KOPT-K1 (cell line): ENCODE measurements around the gene CPA3.

Experiments
- H3K27ac ChIP-seq: fragments of 200-600 bp; sonication (generic); 2 replicates; pipeline ENCODE4 v1.5.1; 2016; ENCODE audit warnings: antibody characterized with exemption, mild to moderate bottlenecking, low read depth, low read length; ENCODE audit not compliant: poor library complexity, severe bottlenecking
- H3K36me3 ChIP-seq: fragments of 200-600 bp; sonication (generic); 2 replicates; pipeline ENCODE4 v1.5.1; 2017; ENCODE audit warnings: antibody characterized with exemption, mild to moderate bottlenecking, low read length, moderate library complexity; ENCODE audit not compliant: insufficient read depth
- H3K9me3 ChIP-seq: fragments of 200-600 bp; sonication (generic); 2 replicates; pipeline ENCODE4 v1.5.1; 2017; ENCODE audit warnings: antibody characterized with exemption, low read length, mild to moderate bottlenecking; ENCODE audit not compliant: insufficient read depth, poor library complexity, severe bottlenecking

Gene CPA3

DNA sequence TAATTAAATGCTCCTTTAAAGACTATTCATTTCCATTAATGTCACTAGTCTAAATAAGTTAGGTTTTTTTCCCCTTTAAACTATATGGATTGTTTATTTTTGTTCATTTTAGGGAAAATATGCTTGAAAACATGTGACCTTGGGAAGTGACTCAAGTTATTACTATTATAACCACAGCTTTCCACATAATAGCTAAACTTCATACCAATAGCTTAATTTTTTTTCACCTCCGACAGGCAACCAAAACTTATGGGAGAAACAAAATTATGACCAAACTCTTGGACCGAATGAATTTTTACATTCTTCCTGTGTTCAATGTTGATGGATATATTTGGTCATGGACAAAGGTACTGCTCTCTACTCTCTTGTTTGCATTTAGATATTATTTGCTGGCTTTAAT lies 16.2 kb downstream of the CPA3 start:
- Histone ChIP-seq H3K9me3 (no peaks in the 10 kb centered on the region), H3K36me3 (no peaks in the 10 kb centered on the region), H3K27ac (no peak overlapping the region)

DNA sequence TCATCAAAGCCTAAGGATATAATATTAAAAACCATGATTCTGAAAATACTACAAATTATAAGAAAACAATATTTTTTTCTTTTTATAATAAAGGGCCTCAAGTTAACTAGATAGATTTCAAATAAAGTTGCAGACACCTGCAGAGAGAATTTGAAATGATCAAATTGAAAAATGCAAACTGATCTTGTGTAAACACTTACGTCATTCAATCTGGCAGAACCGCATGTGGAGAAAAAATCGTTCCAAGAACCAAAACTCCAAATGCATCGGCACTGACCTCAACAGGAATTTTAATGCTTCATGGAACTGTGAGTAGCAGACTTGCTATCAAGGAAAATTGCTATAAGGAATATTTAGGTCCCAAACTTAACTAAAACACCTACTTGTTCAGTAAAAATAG lies 17.2 kb downstream of the CPA3 start:
- Histone ChIP-seq H3K9me3 (no peaks in the 10 kb centered on the region), H3K36me3 (no peaks in the 10 kb centered on the region), H3K27ac (no peak overlapping the region)

DNA sequence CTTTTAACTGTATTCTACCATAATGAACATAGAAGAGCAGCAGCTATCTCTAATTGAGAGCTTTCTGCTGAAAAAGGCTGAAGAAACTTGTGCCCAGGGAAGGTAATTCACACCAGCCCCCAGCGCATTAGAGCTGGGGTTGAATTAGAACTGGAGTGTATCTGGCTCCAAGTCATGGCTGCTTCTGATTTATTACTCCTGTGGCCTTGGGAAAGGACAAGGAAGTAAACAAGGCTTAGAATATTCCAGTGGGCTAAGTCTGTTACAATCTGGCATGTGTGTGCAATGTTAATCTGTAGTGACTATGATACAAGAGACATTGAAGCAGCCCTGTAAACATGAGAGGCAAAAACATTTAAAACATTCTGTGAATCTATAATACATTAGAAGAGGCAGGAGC lies 18.1 kb downstream of the CPA3 start:
- Histone ChIP-seq H3K9me3 (no peaks in the 10 kb centered on the region), H3K27ac (no peak overlapping the region), H3K36me3 (no peaks in the 10 kb centered on the region)

DNA sequence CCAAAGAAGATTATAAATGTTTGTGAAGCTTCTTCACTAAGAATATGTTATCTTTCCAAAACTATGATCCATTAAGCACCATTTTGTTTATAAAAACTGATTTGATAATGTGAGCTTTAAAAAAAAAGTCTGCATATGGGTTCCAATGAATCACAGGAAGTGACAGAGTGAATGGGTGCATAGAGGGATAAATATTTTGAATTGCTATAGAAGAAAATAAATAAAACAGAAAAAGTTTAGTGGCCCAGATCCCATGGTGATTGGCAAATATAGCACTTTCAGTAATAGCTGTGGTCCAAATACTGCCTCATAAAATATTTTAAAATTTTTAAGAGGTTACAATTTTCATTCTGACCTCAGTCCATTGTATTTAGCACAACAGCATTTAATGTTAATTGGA lies 19.2 kb downstream of the CPA3 start:
- no peak overlapping the region for H3K27ac ChIP-seq
- H3K36me3 ChIP-seq: no peaks in the 10 kb centered on the region
- H3K9me3 ChIP-seq: no peaks in the 10 kb centered on the region

DNA sequence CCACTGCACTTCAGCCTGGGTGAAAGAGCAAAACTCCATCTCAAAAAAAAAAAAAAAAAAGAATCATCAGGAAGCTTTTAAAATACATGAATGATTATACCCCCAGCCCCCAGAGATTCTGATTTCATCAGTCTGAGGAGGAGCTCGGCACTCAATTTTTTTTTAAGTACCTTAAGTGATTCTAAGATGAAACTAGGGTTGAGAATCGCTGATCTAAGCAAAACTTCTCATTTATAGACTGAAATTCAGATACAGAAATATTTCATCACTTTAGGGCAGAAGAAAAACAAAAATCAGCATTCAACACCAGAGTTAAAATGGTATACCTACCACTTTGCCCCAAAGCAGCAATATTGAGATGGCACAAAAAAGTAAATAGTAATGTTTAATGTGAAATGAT lies 24.7 kb downstream of the CPA3 start:
- Histone ChIP-seq H3K9me3 (no peaks in the 10 kb centered on the region), H3K27ac (no peak overlapping the region), H3K36me3 (no peaks in the 10 kb centered on the region)

DNA sequence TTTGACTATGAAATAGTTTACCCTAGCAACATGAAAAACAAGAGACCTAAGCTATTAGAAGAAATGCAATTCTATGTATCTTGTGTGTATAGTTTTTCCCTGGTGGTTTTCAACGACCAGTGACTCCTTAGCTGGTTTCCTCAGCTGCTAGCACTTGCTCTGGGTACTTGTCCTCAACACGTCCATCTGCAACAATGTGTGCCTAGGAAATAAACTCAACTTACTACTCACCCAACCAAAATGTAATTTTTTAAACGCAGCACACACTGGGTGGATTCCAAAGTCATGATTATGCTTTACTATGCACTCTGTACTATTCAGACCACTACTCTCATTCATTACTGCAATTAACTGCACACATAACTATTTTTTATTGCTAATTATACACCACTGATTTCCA lies 31.0 kb downstream of the CPA3 start:
- no peak overlapping the region for H3K27ac ChIP-seq
- H3K36me3 ChIP-seq: no peaks in the 10 kb centered on the region
- H3K9me3 ChIP-seq: no peaks in the 10 kb centered on the region

DNA sequence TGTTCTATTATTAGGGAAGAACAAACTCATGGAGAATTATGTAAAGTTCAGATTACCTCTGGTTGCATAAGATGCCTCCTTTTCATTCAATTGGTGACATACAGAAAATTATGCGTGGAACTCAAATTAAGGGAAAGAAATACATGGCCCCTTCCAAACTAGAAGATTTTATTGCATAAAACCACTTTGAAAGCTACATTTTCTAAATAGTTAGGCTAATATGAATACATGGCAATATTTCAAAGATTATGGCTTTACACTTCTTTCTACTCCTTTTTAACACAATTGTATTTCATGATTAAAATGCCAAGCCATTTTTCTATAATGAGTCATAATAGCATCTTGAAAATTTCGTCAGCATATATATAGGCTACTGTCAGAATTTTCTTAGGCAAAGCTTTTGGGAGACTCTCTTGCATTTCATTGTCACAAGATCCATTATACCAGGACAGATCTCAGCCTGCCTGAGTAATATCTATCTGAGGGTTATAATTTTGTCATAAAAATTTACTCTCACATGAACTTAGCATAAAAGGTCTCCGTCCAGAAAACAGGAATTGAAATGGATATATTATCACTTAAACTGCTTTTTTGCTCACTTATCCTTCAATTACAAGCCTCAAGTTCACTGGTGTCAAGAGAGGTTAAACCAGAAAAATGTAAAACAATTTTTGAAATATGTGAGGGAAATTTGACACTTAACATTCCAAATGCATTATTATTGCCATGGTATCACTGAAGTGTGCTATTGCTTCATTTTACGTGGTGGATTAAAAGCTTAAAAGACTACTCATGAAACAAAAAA lies 37.1 kb downstream of the CPA3 start:
- Histone ChIP-seq H3K9me3 (no peaks in the 10 kb centered on the region), H3K36me3 (no peaks in the 10 kb centered on the region), H3K27ac (no peak overlapping the region)

DNA sequence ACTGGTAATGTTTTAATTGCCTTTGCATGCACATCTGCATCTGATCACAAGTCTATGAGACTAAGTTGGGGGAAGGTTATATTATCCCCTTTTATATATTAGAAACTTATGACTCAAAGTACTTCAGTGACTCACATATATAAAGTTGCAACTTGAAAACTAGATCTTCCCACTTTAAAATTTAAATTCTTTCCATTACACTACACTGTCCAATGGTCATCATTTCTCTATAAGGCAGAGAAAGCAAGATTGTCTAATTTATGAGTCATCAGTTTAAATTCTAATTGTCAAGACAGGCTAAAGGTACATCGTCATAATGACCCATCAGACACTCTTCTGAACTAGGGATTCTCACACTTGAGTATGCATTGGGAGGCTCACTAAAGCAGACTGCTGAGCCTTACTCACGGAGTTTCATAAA lies 37.9 kb downstream of the CPA3 start:
- Histone ChIP-seq H3K36me3 (no peaks in the 10 kb centered on the region), H3K27ac (no peak overlapping the region), H3K9me3 (no peaks in the 10 kb centered on the region)

DNA sequence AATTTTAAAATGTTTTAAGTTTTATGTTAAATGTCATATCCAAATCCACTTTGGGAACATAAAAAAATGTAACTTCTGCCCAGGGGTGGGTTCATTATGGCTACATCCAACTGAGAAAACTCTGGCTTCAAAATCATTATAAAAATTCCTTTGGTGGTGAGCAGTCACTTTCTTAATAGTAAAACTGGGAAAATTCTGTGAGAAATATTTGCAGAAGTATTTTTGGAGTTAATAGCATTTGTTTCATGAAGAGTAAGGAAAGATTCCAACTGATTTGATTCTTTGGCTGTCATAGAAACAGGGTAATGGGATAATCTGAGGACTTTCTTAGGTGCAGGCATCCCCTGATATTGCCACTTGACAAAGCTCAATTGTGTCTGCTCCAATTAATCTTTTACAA lies 38.8 kb downstream of the CPA3 start:
- H3K9me3 ChIP-seq: no peaks in the 10 kb centered on the region
- H3K36me3 ChIP-seq: no peaks in the 10 kb centered on the region
- no peak overlapping the region for H3K27ac ChIP-seq

DNA sequence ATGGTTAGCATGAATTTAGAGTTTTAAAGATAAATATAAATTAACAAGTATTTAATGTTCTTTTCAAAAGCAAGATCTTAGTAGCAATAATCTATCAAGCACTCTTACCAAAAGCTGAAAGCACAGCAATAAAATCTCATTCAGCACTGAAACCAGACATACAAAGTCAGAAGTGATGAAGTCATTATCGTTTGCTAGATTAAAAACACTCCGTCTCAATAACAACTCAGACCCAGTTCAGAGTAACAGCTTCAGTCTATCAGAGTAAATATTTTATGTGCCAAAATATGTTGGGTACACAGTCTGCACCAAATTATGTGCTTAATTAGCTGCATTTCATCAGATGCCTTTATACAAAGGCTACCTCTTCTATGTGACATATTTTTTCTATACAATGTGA lies 41.6 kb downstream of the CPA3 start:
- Histone ChIP-seq H3K27ac (no peak overlapping the region), H3K36me3 (no peaks in the 10 kb centered on the region), H3K9me3 (no peaks in the 10 kb centered on the region)

DNA sequence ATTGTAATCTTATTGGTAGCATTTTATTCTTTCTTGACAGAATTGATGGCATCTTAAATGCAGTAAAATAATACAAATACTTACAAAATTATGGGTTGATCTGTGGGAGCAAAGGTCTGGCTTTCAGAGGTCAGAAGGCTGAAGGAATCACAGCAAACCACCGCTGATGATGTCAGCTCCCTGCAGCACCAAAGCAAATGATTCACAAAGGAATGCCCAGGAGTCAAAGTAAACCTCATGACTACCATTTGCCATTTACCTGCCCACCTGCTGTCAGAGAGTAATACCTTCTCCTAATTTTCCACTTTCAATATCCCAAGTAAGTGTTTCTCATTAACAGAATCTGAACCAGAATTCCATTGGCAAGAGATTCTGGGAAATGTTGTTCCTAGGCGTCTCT lies 46.1 kb downstream of the CPA3 start:
- Histone ChIP-seq H3K9me3 (no peaks in the 10 kb centered on the region), H3K27ac (no peak overlapping the region), H3K36me3 (no peaks in the 10 kb centered on the region)

DNA sequence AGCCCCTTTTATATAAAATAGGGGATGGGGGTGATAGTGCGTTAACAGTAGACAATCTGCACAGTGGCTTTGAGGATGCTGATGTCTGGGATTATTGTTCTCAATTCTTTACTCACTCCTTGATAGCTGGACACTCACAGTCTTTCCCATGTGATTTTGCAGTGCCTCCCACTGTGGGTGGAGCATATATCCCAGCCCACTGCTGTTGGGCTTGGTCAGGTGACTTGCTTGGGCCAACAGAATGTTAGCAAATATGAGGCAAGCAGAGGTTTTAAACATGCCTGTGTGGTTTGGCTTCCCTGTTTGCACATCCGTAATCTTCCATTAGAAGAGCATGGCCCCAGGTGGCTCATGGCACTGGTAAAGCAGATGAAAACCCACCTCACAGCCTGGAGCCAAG lies 46.5 kb downstream of the CPA3 start:
- Histone ChIP-seq H3K9me3 (no peaks in the 10 kb centered on the region), H3K36me3 (no peaks in the 10 kb centered on the region), H3K27ac (no peak overlapping the region)

DNA sequence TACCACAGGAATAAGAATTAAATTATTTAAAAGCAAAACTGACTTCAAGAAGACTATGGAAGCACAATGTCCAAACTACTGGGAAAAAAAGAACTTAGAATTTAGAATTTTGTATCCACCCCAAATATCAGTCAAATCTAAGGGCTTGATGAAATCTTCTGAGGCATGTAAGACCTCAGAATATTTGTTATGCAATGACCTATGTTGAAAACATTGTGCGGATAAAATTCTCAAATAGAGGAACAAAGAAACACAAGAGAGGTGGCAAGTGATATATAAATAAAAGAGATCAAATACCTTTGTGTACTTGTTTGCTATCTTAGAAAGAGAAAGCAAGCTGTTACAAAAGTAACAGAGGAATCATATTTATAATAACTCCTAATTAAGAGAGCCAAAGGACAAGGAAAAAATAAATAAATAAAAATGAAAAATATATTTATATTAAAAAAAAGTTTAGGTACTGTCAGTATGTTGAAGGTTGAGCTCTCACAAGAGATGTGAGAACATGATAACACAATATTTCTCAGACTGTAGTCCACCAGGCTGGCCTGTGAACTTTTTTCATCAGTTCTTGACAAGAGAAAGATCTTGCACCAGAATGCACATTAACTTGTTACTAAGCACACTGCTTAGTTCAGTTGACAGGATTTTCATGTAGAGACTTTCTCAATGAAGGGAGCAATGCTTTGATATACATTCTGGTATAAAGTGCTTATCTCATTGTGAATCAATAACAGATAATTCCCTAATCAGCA lies 50.0 kb downstream of the CPA3 start:
- no peaks in the 10 kb centered on the region for H3K9me3 ChIP-seq
- H3K27ac ChIP-seq: no peak overlapping the region
- no peaks in the 10 kb centered on the region for H3K36me3 ChIP-seq

DNA sequence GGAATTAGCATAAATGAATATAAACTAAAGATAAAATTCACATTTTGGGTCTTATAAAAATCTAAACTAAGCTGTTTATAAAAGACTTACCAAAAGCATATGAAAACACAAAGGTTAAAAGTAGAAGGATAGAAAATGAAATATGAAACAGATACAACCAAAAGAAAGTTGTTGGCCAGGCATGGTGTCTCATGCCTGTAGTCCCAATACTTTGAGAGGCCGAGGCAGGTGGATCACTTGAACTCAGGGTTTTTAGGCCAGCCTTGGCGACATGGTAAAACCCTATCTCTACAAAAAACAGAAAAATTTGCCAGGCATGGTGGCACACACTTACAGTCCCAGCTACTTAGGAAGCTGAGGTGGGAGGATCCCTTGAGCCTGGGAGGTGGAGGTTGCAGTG lies 51.0 kb downstream of the CPA3 start:
- Histone ChIP-seq H3K36me3 (no peaks in the 10 kb centered on the region), H3K9me3 (no peaks in the 10 kb centered on the region), H3K27ac (no peak overlapping the region)

DNA sequence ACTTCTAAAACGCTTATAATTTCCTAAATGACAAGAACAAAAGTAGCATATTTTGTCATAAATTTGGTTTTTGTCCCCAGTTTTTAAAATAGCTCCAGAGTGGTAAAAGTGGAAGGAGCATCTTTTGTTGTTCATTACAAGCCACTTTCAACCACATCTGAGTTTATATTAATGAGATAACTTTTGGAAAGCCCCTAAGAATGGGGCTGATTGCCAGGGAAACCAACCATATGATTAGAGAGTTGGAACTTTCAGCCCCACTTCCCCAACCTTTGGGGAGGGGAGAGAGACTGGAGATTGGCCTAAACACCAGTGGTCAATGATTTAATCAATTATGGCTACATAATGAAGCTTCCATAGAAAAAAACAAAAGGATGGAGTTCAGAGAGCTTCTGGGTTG lies 57.4 kb downstream of the CPA3 start:
- H3K36me3 ChIP-seq: no peaks in the 10 kb centered on the region
- H3K27ac ChIP-seq: no peak overlapping the region
- no peaks in the 10 kb centered on the region for H3K9me3 ChIP-seq

DNA sequence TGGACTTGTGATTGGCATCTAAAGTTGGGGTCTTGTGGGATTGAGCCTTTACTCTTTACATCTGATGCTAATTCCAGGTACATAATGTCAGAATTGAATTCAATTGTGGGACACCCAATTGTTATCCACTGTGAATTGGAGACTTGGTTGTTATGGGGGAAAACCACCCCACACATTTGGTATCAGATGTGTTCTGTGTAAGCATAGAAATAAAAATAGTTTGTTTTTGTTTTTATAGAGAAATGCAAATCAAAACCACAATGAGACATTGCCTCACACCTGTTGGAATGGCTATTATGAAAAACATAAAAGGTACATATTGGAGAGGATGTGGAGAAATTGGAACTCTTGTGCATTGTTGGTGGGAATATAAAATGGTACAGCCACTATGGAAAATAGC lies 58.5 kb downstream of the CPA3 start:
- Histone ChIP-seq H3K9me3 (no peaks in the 10 kb centered on the region), H3K36me3 (no peaks in the 10 kb centered on the region), H3K27ac (no peak overlapping the region)
